BJ (cell line): ENCODE data around the gene RPL27. TPM values are rescaled to one million over a fixed set of nuclear protein-coding genes. Genes with fewer than 3 reads are reported as not detected.

ENCODE experiments used
- CTCF ChIA-PET: fragments of 350-600 bp; formaldehyde crosslinking; extraction: SDS; loops from one replicate; lab custom pipeline; 2021; ENCODE audit warnings: antibody characterized with exemption, inconsistent platforms; lab: Yijun Ruan, JAX
- POLR2A ChIA-PET: fragments of 300-600 bp; sonication (Branson Sonifier 250); formaldehyde crosslinking; extraction: SDS; loops from one replicate; lab custom pipeline; 2021; ENCODE audit warnings: antibody characterized with exemption; lab: Charles Lee
- DNase-seq: peaks from one replicate; pipeline ENCODE4 v3.0.0-alpha.2; 2011; ENCODE audit warnings: low read depth
- H3K27me3 ChIP-seq: 2 replicates; pipeline ENCODE4 v1.6.0; 2011; ENCODE audit warnings: low read length; ENCODE audit not compliant: control insufficient read depth, insufficient read depth
- H3K36me3 ChIP-seq: 2 replicates; pipeline ENCODE4 v1.5.1; 2011; ENCODE audit warnings: low read length; ENCODE audit not compliant: control insufficient read depth, insufficient read depth
- H3K4me3 ChIP-seq: 2 replicates; pipeline ENCODE4 v1.5.1; 2011; ENCODE audit warnings: low read depth, mild to moderate bottlenecking, control low read depth, low read length
- polyA plus RNA-seq: library from polyadenylated mRNA; depleted of rRNA; stranded (reverse); fragments of >200 nt; gene quantifications from 2 replicates; pipeline ENCODE4 v1.2.3, GENCODE V29; 2011
- TF ChIP-seq, protein P1 (sequence below): IDR thresholded peaks from 2 replicates; pipeline ENCODE4 v1.5.1; 2011; ENCODE audit warnings: low read depth, mild to moderate bottlenecking, control low read depth, inconsistent platforms, low read length, moderate library complexity; ENCODE audit not compliant: insufficient read depth

Gene RPL27
- polyA plus RNA-seq, 1 experiment, result 3,309 TPM

DNA sequence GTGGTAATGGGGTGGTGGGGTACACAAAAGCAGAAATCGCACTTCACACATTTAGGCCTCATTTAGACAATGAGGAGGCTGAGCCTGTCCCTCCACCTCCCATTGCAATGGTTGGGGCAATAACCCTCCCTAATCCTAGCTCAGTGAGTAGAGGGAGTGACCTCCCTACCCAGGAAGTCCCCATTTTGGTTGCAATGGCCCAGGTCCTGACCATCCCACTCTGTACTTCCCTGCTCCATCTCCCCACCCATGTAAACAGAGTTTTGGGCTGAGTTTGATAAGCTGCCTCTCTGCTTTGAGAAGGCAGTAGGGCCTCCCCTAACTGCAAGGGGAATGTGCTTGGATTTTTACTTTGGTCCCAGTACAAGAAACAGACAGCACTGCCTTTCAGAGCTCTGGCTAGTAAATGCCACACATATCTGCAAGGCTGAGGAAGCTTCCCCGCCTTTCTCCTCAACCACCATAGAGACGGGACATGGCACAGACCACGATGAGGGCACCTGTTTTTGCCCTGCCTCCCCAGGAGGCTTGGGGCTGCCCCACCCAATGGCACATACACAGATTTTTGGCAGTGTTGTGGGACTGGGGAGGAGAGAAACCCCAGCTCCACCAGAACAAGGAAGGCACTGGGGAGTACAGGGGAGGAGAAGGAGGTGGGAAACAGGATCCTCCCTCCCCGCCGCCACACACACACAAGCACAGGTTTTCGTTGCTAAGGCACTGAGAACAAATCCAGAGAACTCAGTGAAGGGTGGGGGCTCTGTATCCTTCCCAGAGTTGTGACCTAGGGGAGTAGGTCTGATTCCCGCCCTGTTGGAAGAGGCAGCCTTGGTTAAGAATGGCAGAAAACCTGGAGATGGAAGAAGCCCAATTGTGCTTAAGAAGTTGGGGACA lies 16.7 kb downstream of the RPL27 start:
- Histone ChIP-seq H3K27me3 (no peaks in the 10 kb centered on the region), H3K4me3 (no peak overlapping the region), H3K36me3 (peaks cover 33% of the 10 kb centered on the region)
- ChIA-PET CTCF (interaction anchor here (0.7 to 1.4 kb wide), 2 partner anchors 9 to 17 kb away, joined by 3 read pairs; partner anchors contain the start of gene RPL27), POLR2A (interaction anchor here (0.6 kb wide), 1 partner anchor 162 kb away, joined by 3 read pairs; no protein-coding TSS in a partner anchor)
- TF ChIP-seq, protein P1, sequence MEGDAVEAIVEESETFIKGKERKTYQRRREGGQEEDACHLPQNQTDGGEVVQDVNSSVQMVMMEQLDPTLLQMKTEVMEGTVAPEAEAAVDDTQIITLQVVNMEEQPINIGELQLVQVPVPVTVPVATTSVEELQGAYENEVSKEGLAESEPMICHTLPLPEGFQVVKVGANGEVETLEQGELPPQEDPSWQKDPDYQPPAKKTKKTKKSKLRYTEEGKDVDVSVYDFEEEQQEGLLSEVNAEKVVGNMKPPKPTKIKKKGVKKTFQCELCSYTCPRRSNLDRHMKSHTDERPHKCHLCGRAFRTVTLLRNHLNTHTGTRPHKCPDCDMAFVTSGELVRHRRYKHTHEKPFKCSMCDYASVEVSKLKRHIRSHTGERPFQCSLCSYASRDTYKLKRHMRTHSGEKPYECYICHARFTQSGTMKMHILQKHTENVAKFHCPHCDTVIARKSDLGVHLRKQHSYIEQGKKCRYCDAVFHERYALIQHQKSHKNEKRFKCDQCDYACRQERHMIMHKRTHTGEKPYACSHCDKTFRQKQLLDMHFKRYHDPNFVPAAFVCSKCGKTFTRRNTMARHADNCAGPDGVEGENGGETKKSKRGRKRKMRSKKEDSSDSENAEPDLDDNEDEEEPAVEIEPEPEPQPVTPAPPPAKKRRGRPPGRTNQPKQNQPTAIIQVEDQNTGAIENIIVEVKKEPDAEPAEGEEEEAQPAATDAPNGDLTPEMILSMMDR, result no peak
- DNase-seq, result no peak

GRCh38 chr17:43015579-43015978 lies 17.4 kb downstream of the RPL27 start:
- CTCF ChIA-PET, result interaction anchor here (0.7 to 1.4 kb wide), 2 partner anchors 9 to 17 kb away, joined by 3 read pairs; partner anchors contain the start of gene RPL27
- no peak for DNase-seq

DNA sequence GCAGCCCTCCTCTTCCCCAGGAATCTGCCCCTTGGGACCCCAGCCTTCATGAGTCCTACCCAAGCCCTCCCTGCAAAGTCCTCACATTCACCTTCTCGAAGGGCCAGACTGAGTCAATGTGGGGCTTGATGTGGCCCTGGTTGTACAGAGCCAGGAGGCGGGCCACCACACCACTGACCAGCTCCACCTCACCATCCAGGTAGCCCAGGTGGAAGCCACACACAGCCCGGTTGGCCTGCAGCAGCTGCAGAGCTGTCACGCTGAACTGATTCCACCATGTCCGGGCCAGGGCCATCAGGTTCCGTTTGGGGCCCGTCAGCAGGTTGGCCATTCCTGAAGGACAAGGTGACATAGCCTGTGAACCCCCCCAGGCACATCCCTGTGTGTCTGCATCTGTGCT lies 18.0 kb downstream of the RPL27 start:
- POLR2A ChIA-PET, result no interaction called here
- Histone ChIP-seq H3K27me3 (no peaks in the 10 kb centered on the region), H3K36me3 (peaks cover 33% of the 10 kb centered on the region), H3K4me3 (no peak overlapping the region)
- TF ChIP-seq, protein P1, result no peak
- no peak for DNase-seq
- CTCF ChIA-PET, result interaction anchor here (1.4 kb wide), 1 partner anchor 8 kb away, joined by 3 read pairs; no protein-coding TSS in a partner anchor

More at GRCh38 chr17:43015579-43015978, 17.4 kb downstream of the RPL27 start:
- TF ChIP-seq, protein P1, result no peak
- H3K36me3 ChIP-seq, result peaks cover 33% of the 10 kb centered on the region
- H3K27me3 ChIP-seq, result no peaks in the 10 kb centered on the region
- POLR2A ChIA-PET, result interaction anchor here (0.6 kb wide), 1 partner anchor 161 kb away, joined by 3 read pairs; no protein-coding TSS in a partner anchor
- H3K4me3 ChIP-seq, result no peak overlapping the region

- Histone ChIP-seq H3K27me3 (no peaks in the 10 kb centered on the region), H3K36me3 (peaks cover 31% of the 10 kb centered on the region), H3K4me3 (no peak overlapping the region)
- TF ChIP-seq, protein P1, result no peak
- CTCF ChIA-PET, result no interaction called here
- POLR2A ChIA-PET, result no interaction called here
- DNase-seq, result no peak
Observed at GRCh38 chr17:43018008-43018853, 20.0 kb downstream of the RPL27 start.

- no peak overlapping the region for H3K4me3 ChIP-seq
- POLR2A ChIA-PET, result no interaction called here
- DNase-seq, result no peak
Observed at GRCh38 chr17:43018932-43019331, 20.7 kb downstream of the RPL27 start.

More at GRCh38 chr17:43018932-43019331, 20.7 kb downstream of the RPL27 start:
- CTCF ChIA-PET, result interaction anchor here (1.0 kb wide), 1 partner anchor 8 kb away, joined by 4 read pairs; no protein-coding TSS in a partner anchor
- TF ChIP-seq, protein P1, result no peak
- Histone ChIP-seq H3K27me3 (no peaks in the 10 kb centered on the region), H3K36me3 (peaks cover 26% of the 10 kb centered on the region)
